HG03064 (cell line): Measurements from ENCODE around the gene MRPS2.
"Not testable (repeated sequence)": the region's sequence is repeated elsewhere in the genome, so short reads cannot be mapped to it uniquely, and the experiment has no call there.

Experiments used
- ATAC-seq: cut with Tn5 transposase; IDR thresholded peaks from one replicate; pipeline ENCODE4 v1.9.1; 2021; ENCODE audit warnings: low read depth; ENCODE audit not compliant: unreplicated experiment

Gene MRPS2

GRCh38 chr9:135500525-135501260 is at the start of gene MRPS2:
Gene MRPS2, plus strand, starts transcription at chr9:135500682. Its CDS starts 29 bp downstream, at chr9:135500711.
- ATAC-seq: peak; percentile 76

- no peak for ATAC-seq
These were observed 49.5 kb upstream of the MRPS2 start for GRCh38 chr9:135450956-135451355.

- ATAC-seq: not testable (repeated sequence)
These were observed 48.6 kb upstream of the MRPS2 start for GRCh38 chr9:135451909-135452308.

- no peak for ATAC-seq
These were observed 45.7 kb upstream of the MRPS2 start for GRCh38 chr9:135454737-135455136.

- ATAC-seq: no peak
These were observed 45.0 kb upstream of the MRPS2 start for GRCh38 chr9:135455401-135456030.

GRCh38 chr9:135456436-135457104 is 43.9 kb upstream of the MRPS2 start:
- ATAC-seq: no peak

GRCh38 chr9:135458478-135458877 is 42.0 kb upstream of the MRPS2 start:
- ATAC-seq: not testable (repeated sequence)

GRCh38 chr9:135461936-135462335 is 38.5 kb upstream of the MRPS2 start:
- no peak for ATAC-seq

- ATAC-seq: no peak
These were observed 37.3 kb upstream of the MRPS2 start for GRCh38 chr9:135463140-135463539.

- ATAC-seq: no peak
These were observed 36.3 kb upstream of the MRPS2 start for GRCh38 chr9:135464181-135464580.

GRCh38 chr9:135468854-135469521 is 31.5 kb upstream of the MRPS2 start:
- no peak for ATAC-seq

GRCh38 chr9:135471791-135472640 is 28.5 kb upstream of the MRPS2 start:
- no peak for ATAC-seq

- no peak for ATAC-seq
These were observed 26.4 kb upstream of the MRPS2 start for GRCh38 chr9:135473972-135474543.

GRCh38 chr9:135474915-135475314 is 25.6 kb upstream of the MRPS2 start:
- ATAC-seq: no peak

- ATAC-seq: no peak
These were observed 23.7 kb upstream of the MRPS2 start for GRCh38 chr9:135476561-135477355.

GRCh38 chr9:135478191-135478590 is 22.3 kb upstream of the MRPS2 start:
- no peak for ATAC-seq

GRCh38 chr9:135478829-135479468 is 21.5 kb upstream of the MRPS2 start:
- no peak for ATAC-seq

- no peak for ATAC-seq
These were observed 20.9 kb upstream of the MRPS2 start, which contains the start of gene PPP1R26 for GRCh38 chr9:135479469-135480052. Gene PPP1R26, plus strand, starts transcription at chr9:135479782. Its CDS starts 4,729 bp downstream, at chr9:135484511.
